ENCODE data around the gene NFYB.
"Not testable (repeated sequence)": the region's sequence is repeated elsewhere in the genome, so short reads cannot be mapped to it uniquely, and the experiment has no call there.

The NFYB gene

GRCh38 chr12:104114834-104115586, 23.0 kb downstream of the NFYB start:
- DNase-seq (ENCODE audit: low spot score), result not testable (repeated sequence)

- DNase-seq (ENCODE audit: low spot score), result no peak
These were observed 28.4 kb downstream of the NFYB start for GRCh38 chr12:104109446-104110271.

DNA sequence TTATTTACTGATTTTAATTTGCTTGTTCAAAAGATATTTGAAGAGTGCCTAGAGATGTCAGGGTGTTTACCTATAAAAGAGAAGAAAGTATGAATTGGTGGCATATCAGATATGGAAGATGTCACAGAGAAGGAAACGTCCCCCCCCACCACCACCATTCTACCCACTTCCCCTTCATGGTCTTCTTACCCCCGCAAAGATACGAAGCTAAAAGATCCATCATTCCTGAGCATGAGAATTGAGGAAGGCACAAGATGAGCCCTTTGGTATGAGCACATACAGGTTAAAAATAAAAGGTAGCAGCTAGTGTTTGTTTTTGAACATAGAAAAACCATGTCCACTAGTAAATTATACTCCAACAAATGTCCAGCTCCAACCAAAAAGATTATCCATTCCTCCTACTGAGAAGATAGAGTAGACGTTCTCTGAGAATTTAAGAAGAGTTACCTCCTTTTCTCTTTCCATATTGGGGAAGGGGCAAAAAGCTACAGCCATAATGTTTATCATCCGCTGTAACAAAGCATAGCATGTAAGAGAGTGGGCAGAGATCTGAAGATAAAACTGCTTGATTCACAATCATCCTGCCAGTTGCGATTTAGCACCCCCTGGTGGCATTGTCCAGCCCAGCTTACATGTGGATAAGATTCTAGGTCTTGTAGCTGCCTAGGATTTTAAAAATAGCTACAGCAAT, 29.1 kb downstream of the NFYB start:
- peak; percentile 75 for DNase-seq (ENCODE audit: low spot score)

DNA sequence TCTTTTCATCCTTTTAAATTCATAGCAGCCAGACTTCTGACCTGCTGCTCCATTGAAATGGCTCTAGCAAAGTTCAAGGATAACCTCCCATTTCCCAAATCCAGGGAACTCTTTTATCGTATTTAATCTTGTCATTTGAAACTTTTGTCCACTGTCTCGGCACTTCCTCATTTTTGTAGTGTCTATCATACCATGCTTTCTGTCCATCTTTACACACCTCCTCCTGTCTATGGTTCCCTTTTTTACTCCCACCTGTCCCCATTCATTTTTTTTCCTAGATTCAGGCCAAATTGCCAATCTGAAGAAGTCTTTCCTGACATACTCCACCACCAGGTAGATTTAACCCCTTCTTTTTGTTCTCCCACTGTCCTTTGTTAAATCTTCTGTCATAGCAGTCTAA, 31.0 kb downstream of the NFYB start:
- DNase-seq (ENCODE audit: low spot score), result no peak

DNA sequence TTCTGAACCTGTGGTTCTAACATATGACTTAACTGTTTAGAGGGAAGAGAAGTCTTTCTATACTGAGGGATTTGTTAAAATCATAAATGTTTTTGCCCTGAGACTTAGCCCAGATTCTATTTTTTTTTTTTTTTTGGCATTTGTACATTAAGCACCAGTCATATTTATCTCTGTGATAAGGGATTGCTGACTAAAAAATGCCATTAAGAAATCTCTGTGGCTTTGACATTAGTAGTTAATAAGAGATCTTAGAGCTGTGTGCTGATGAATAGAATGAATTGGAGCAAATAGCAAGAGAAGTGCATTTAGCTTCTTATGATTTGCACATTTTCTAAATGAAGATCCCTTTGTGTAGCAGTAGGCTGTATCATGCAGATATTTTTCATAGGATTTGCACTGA, 32.5 kb downstream of the NFYB start:
- no peak for DNase-seq (ENCODE audit: low spot score)

GRCh38 chr12:104097954-104098353, 40.1 kb downstream of the NFYB start:
- DNase-seq (ENCODE audit: low spot score), result no peak

DNA sequence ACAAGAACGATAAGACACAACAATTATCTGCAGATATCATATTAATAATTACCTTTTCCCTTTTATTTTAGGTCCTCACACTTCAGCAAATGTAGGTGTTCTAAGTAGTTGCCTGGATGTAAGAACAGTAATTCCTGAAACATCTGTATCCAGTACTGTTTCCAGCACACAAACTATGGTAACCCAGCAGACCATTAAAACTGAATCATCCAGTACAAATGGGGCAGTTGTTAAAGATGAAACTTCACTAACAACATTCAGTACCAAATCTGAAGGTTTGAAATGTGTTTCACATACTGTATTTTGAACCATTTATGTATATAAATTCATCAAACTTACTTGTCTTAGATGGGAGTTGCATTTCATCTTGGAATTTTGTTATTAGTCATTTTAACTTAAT, 42.7 kb downstream of the NFYB start:
- no peak for DNase-seq (ENCODE audit: low spot score)

- no peak for DNase-seq (ENCODE audit: low spot score)
These were observed 43.7 kb downstream of the NFYB start for GRCh38 chr12:104094284-104094683.

DNA sequence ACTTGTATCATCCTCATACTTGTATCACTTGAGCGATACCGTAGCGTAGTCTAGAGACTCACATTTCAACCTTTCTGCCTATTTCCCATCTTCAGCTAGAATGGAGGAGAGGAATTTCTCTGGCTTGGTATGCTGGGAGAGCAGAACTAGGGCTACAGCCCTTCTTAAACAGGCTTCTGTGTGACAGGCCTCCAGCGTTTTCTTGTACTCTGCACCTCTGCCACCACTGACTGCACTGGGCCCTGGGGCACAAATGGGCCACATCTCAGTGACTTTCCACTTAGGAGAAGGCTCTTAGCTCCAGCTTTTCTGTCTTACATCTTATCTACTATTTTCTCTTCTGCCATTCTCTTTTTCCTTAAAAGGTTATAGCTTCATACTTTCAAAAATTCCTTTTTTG, 46.9 kb downstream of the NFYB start:
- no peak for DNase-seq (ENCODE audit: low spot score)

- DNase-seq (ENCODE audit: low spot score), result peak; percentile 12
These were observed 47.3 kb downstream of the NFYB start for GRCh38 chr12:104090685-104091084.

GRCh38 chr12:104083769-104084475, 54.1 kb downstream of the NFYB start:
- no peak for DNase-seq (ENCODE audit: low spot score)

- DNase-seq (ENCODE audit: low spot score), result no peak
These were observed 57.2 kb downstream of the NFYB start for GRCh38 chr12:104080764-104081163.

DNA sequence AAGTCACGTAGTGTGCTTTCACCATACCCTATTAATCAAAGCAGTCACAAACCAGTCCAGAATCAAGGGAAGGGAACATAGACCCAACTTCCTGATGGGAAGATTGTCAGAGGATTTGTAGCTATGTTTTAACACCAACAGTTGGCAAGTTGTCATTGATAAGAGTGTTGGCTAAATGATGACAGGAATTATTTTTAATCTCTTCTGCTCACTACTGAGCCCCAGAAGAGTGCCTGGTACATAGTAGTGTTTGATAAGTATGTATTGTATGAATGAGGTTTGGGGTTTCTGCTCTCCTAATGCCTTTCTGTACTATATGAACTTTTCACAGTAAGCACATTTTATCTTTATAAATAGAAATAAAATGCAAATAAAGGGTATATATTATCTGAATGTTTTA, 59.0 kb downstream of the NFYB start:
- DNase-seq (ENCODE audit: low spot score), result no peak

DNA sequence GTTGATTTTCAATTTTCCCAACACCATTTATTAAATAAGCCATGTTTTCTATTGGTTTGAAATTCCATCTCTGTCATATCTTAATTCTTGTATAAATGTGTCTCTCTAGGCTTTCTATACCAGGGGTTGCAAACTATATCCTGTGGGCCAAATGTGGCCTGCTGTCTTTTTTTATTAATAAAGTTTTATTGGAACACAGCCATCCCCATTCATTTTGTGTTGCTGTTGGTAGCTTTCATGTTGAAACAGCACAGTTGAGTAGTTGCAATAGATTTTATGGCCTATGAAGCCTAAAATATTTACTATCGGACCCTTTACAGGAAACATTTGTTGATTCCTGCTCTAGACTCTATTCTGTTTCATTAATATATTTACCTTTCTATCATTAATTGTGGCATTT, 64.3 kb downstream of the NFYB start:
- DNase-seq (ENCODE audit: low spot score), result no peak

DNA sequence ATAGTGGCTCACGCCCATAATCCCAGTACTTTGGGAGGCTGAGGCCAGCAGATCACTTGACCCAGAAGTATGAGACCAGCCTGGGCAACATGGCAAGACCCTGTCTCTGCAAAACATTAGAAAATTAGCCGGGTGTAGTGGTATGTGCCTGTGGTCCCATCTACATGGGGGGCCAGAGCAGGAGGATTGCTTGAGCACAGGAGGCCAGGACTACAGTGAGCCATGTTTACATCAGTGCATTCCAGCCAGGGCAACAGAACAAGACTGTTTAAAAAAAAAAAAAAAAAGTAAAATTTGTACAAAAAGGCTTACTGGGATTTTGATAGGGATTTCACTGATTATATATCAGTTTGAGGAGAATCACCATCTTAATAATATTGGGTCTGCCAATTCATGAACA, 65.9 kb downstream of the NFYB start:
- no peak for DNase-seq (ENCODE audit: low spot score)

Data from hematopoietic multipotent progenitor cell treated with erythropoietin and hydrocortisone succinate and interleukin-3 and kit ligand, for 15 days (in vitro differentiated cells).